Right lobe of liver (tissue), 6 donors: ENCODE data around the gene GALNT17. TPM values are rescaled to one million over a fixed set of nuclear protein-coding genes. Genes with fewer than 3 reads are reported as not detected.

Experiments used
- ATAC-seq, 4 donors: fragments of 200-7000 bp; cut with Tn5 transposase; one replicate each; pipeline ENCODE4 v1.9.1; 2020; ENCODE audit warnings: mild to moderate bottlenecking in 4 of 4, moderate library complexity in 4 of 4
- DNase-seq, 3 donors: peaks; one replicate each; pipeline ENCODE4 v3.0.0-alpha.2; 2020
- H3K27ac ChIP-seq, 3 donors: fragments of 200-600 bp; one replicate each; pipeline ENCODE4 v1.8.0; 2022
- H3K27me3 ChIP-seq, 2 donors: fragments of 200-600 bp; one replicate each; pipeline ENCODE4 v1.8.0; 2022
- H3K36me3 ChIP-seq, 4 donors: fragments of 200-600 bp; sonication (generic) in 1 of 4; one replicate each; pipeline versions ENCODE4 v1.5.1 to v1.8.0; 2017 to 2022; ENCODE audit warnings: control low read depth in 1 of 4
- H3K4me1 ChIP-seq, 4 donors: fragments of 200-600 bp; sonication (generic) in 1 of 4; one replicate each; pipeline versions ENCODE4 v1.5.1 to v1.8.0; 2017 to 2022; ENCODE audit warnings: control low read depth in 1 of 4
- H3K4me3 ChIP-seq, 3 donors: fragments of 200-600 bp; one replicate each; pipeline ENCODE4 v1.8.0; 2022
- H3K9me3 ChIP-seq, 4 donors: fragments of 200-600 bp; sonication (generic) in 1 of 4; one replicate each; pipeline versions ENCODE4 v1.5.1 to v1.8.0; 2017 to 2022; ENCODE audit warnings: control low read depth in 1 of 4
- CTCF ChIP-seq, 4 donors: fragments of 200-600 bp in 3 of 4; fragments of 450-650 bp in 1 of 4; IDR thresholded peaks; one replicate each; pipeline versions ENCODE4 v1.5.1 to v1.8.0; 2016 to 2022; ENCODE audit warnings: antibody characterized with exemption in 4 of 4, mild to moderate bottlenecking in 2 of 4
- POLR2A ChIP-seq: fragments of 450-650 bp; IDR thresholded peaks from one replicate; pipeline ENCODE4 v1.6.1; 2017; ENCODE audit warnings: antibody characterized with exemption, mild to moderate bottlenecking
- WGBS: methylation state at CpG from one replicate; pipeline ENCODE4 v1.1.6; 2018; ENCODE audit warnings: low coverage, low lambda C conversion rate; ENCODE audit not compliant: insufficient coverage; ENCODE audit errors: missing lambda C conversion rate; 5-methylcytosine and 5-hydroxymethylcytosine counted together
- intact Hi-C, 2 donors: fragments of 100-400 bp; cut with DNase I; formaldehyde crosslinking; loops; one replicate each; pipeline versions ENCODE4 v1.11.2 to v1.14.1; 2022
- total RNA-seq, 6 experiments: library from RNA; depleted of rRNA in 2 of 6; stranded (reverse); fragments of >200 nt in 2 of 6; fragmentation: NEBNext Ultra II Directional in 3 of 6; extraction: Animal tissue kit (Norgen Biotek cat#: 25700) in 3 of 6; gene quantifications; one replicate each; pipeline versions ENCODE4 v1.1.0 to v1.2.4, GENCODE V29; 2016 to 2023
- donor health status: DM: no; HTN: yes; CAD: no.
- donor health status: DM: no; HTN: no; CAD: no.
- donor health status: DM: no; HTN: no; CAD: no.
- donor health status: DM: no; HTN: yes; CAD: no.
- donor health status: DM: no; HTN: yes; CAD: no.

GALNT17 gene
- total RNA-seq, 6 experiments from 2014 or later, result 0.06 to 0.31 (median 0.10) TPM

- ATAC-seq, result no peak
- 31% methylated on average over 2 of the region's 2 CpGs for WGBS
- H3K27ac ChIP-seq, result no peak overlapping the region
- DNase-seq, result no peak
- H3K36me3 ChIP-seq, result no peaks in the 10 kb centered on the region
- no peak overlapping the region for H3K4me3 ChIP-seq
- H3K9me3 ChIP-seq, result no peaks in the 10 kb centered on the region
- H3K4me1 ChIP-seq, result no peaks in the 10 kb centered on the region
- intact Hi-C loops, result no loop called here
- TF ChIP-seq CTCF (IDR thresholded peaks at IDR 0.05) (no peak), POLR2A (no peak)
- H3K27me3 ChIP-seq, result no peaks in the 10 kb centered on the region
Measured at GRCh38 chr7:71237945-71238344, 106.0 kb downstream of the GALNT17 start.

GRCh38 chr7:71238581-71239295, 106.8 kb downstream of the GALNT17 start:
- DNase-seq (no peak), ATAC-seq (no peak)
- Histone ChIP-seq H3K9me3 (no peaks in the 10 kb centered on the region), H3K27me3 (no peaks in the 10 kb centered on the region), H3K27ac (no peak overlapping the region), H3K36me3 (no peaks in the 10 kb centered on the region), H3K4me3 (no peak overlapping the region), H3K4me1 (no peaks in the 10 kb centered on the region)
- TF ChIP-seq POLR2A, result no peak
- TF ChIP-seq CTCF (IDR thresholded peaks at IDR 0.05), result no peak
- intact Hi-C loops, result no loop called here
- WGBS, result 44% methylated on average over 5 of the region's 7 CpGs

- Histone ChIP-seq H3K4me3 (no peak overlapping the region), H3K4me1 (no peaks in the 10 kb centered on the region), H3K27me3 (no peaks in the 10 kb centered on the region), H3K27ac (no peak overlapping the region), H3K9me3 (no peaks in the 10 kb centered on the region), H3K36me3 (no peaks in the 10 kb centered on the region)
- DNase-seq (no peak), ATAC-seq (no peak)
- WGBS, result 41% methylated on average over 8 of the region's 8 CpGs
- TF ChIP-seq POLR2A, result no peak
- TF ChIP-seq CTCF (IDR thresholded peaks at IDR 0.05), result no peak
- intact Hi-C loops, result no loop called here
Measured at GRCh38 chr7:71239586-71240268, 107.8 kb downstream of the GALNT17 start.

- Histone ChIP-seq H3K9me3 (no peaks in the 10 kb centered on the region), H3K27me3 (no peaks in the 10 kb centered on the region), H3K4me3 (no peak overlapping the region), H3K36me3 (no peaks in the 10 kb centered on the region), H3K27ac (no peak overlapping the region), H3K4me1 (no peaks in the 10 kb centered on the region)
- 32% methylated on average over 8 of the region's 8 CpGs for WGBS
- ATAC-seq (no peak), DNase-seq (no peak)
- intact Hi-C loops, result no loop called here
- TF ChIP-seq CTCF (IDR thresholded peaks at IDR 0.05) (no peak), POLR2A (no peak)
Measured at GRCh38 chr7:71243736-71244410, 111.9 kb downstream of the GALNT17 start.
